ENCODE results near the gene KIAA1328. TPM values are rescaled to one million over a fixed set of nuclear protein-coding genes. Genes with fewer than 3 reads are reported as not detected.
"Not testable (repeated sequence)": the region's sequence is repeated elsewhere in the genome, so short reads cannot be mapped to it uniquely, and the experiment has no call there.

Gene KIAA1328
- total RNA-seq, 1 experiment from 2014 or later = 15.5 TPM

GRCh38 chr18:37144921-37145320 is 316.0 kb downstream of the KIAA1328 start:
- H3K9me3 ChIP-seq (ENCODE audit: low read length) = no peaks in the 10 kb centered on the region
- H3K79me2 ChIP-seq (ENCODE audit: low read length) = no peaks in the 10 kb centered on the region
- H3K4me1 ChIP-seq (ENCODE audit: low read length) = no peaks in the 10 kb centered on the region
- no peak for DNase-seq
- H2AFZ ChIP-seq (ENCODE audit: low read length) = no peak overlapping the region
- H3K36me3 ChIP-seq (ENCODE audit: insufficient read depth, low read length) = no peaks in the 10 kb centered on the region
- H3K9me2 ChIP-seq (replicated peaks; ENCODE audit: insufficient read depth, low read length) = no peaks in the 10 kb centered on the region
- no peak overlapping the region for H3K9ac ChIP-seq (ENCODE audit: low read length)
- H4K20me1 ChIP-seq (ENCODE audit: insufficient read depth, low read depth, low read length) = no peaks in the 10 kb centered on the region
- no peak overlapping the region for H3K4me3 ChIP-seq (ENCODE audit: low read length)
- no peak overlapping the region for H3K27ac ChIP-seq (ENCODE audit: low read length)
- H3K4me2 ChIP-seq (ENCODE audit: low read depth, low read length, poor library complexity, severe bottlenecking) = no peak overlapping the region
- no peaks in the 10 kb centered on the region for H3K27me3 ChIP-seq (ENCODE audit: low read length)

GRCh38 chr18:37156330-37156942 is 327.5 kb downstream of the KIAA1328 start:
- Histone ChIP-seq H3K9me3 (ENCODE audit: low read length) (no peaks in the 10 kb centered on the region), H2AFZ (ENCODE audit: low read length) (no peak overlapping the region), H3K27me3 (ENCODE audit: low read length) (no peaks in the 10 kb centered on the region), H3K36me3 (ENCODE audit: insufficient read depth, low read length) (no peaks in the 10 kb centered on the region), H3K4me1 (ENCODE audit: low read length) (no peaks in the 10 kb centered on the region), H3K9me2 (replicated peaks; ENCODE audit: insufficient read depth, low read length) (no peaks in the 10 kb centered on the region; the same call in 1 of the 2 replicates), H4K20me1 (ENCODE audit: insufficient read depth, low read depth, low read length) (no peaks in the 10 kb centered on the region), H3K9ac (ENCODE audit: low read length) (no peak overlapping the region), H3K79me2 (ENCODE audit: low read length) (no peaks in the 10 kb centered on the region), H3K4me2 (ENCODE audit: low read depth, low read length, poor library complexity, severe bottlenecking) (no peak overlapping the region), H3K27ac (ENCODE audit: low read length) (no peak overlapping the region), H3K4me3 (ENCODE audit: low read length) (no peak overlapping the region)
- no peak for DNase-seq

GRCh38 chr18:37160038-37160820 is 331.3 kb downstream of the KIAA1328 start:
- no peaks in the 10 kb centered on the region for H3K79me2 ChIP-seq (ENCODE audit: low read length)
- H3K4me1 ChIP-seq (ENCODE audit: low read length) = no peaks in the 10 kb centered on the region
- H3K4me2 ChIP-seq (ENCODE audit: low read depth, low read length, poor library complexity, severe bottlenecking) = no peak overlapping the region
- DNase-seq = no peak
- H3K9me3 ChIP-seq (ENCODE audit: low read length) = no peaks in the 10 kb centered on the region
- H3K4me3 ChIP-seq (ENCODE audit: low read length) = no peak overlapping the region
- H3K9ac ChIP-seq (ENCODE audit: low read length) = no peak overlapping the region
- no peaks in the 10 kb centered on the region for H4K20me1 ChIP-seq (ENCODE audit: insufficient read depth, low read depth, low read length)
- H2AFZ ChIP-seq (ENCODE audit: low read length) = no peak overlapping the region
- no peaks in the 10 kb centered on the region; the same call in 1 of the 2 replicates for H3K9me2 ChIP-seq (replicated peaks; ENCODE audit: insufficient read depth, low read length)
- no peak overlapping the region for H3K27ac ChIP-seq (ENCODE audit: low read length)
- no peaks in the 10 kb centered on the region for H3K27me3 ChIP-seq (ENCODE audit: low read length)
- H3K36me3 ChIP-seq (ENCODE audit: insufficient read depth, low read length) = no peaks in the 10 kb centered on the region

GRCh38 chr18:37161491-37161890 is 332.6 kb downstream of the KIAA1328 start:
- H3K27ac ChIP-seq (ENCODE audit: low read length) = no peak overlapping the region
- no peak overlapping the region for H2AFZ ChIP-seq (ENCODE audit: low read length)
- no peaks in the 10 kb centered on the region for H3K9me3 ChIP-seq (ENCODE audit: low read length)
- no peak for DNase-seq
- no peak overlapping the region for H3K4me3 ChIP-seq (ENCODE audit: low read length)
- H3K36me3 ChIP-seq (ENCODE audit: insufficient read depth, low read length) = no peaks in the 10 kb centered on the region
- H4K20me1 ChIP-seq (ENCODE audit: insufficient read depth, low read depth, low read length) = no peaks in the 10 kb centered on the region
- no peak overlapping the region for H3K9ac ChIP-seq (ENCODE audit: low read length)
- no peaks in the 10 kb centered on the region for H3K79me2 ChIP-seq (ENCODE audit: low read length)
- no peaks in the 10 kb centered on the region for H3K4me1 ChIP-seq (ENCODE audit: low read length)
- no peaks in the 10 kb centered on the region; the same call in 1 of the 2 replicates for H3K9me2 ChIP-seq (replicated peaks; ENCODE audit: insufficient read depth, low read length)
- no peak overlapping the region for H3K4me2 ChIP-seq (ENCODE audit: low read depth, low read length, poor library complexity, severe bottlenecking)
- no peaks in the 10 kb centered on the region for H3K27me3 ChIP-seq (ENCODE audit: low read length)

GRCh38 chr18:37162551-37162950 is 333.6 kb downstream of the KIAA1328 start:
- Histone ChIP-seq H2AFZ (ENCODE audit: low read length) (no peak overlapping the region), H3K9me2 (replicated peaks; ENCODE audit: insufficient read depth, low read length) (no peaks in the 10 kb centered on the region), H3K4me2 (ENCODE audit: low read depth, low read length, poor library complexity, severe bottlenecking) (no peak overlapping the region), H3K79me2 (ENCODE audit: low read length) (no peaks in the 10 kb centered on the region), H3K9me3 (ENCODE audit: low read length) (no peaks in the 10 kb centered on the region), H4K20me1 (ENCODE audit: insufficient read depth, low read depth, low read length) (no peaks in the 10 kb centered on the region), H3K27me3 (ENCODE audit: low read length) (no peaks in the 10 kb centered on the region), H3K27ac (ENCODE audit: low read length) (no peak overlapping the region), H3K4me3 (ENCODE audit: low read length) (no peak overlapping the region), H3K4me1 (ENCODE audit: low read length) (no peaks in the 10 kb centered on the region), H3K36me3 (ENCODE audit: insufficient read depth, low read length) (no peaks in the 10 kb centered on the region), H3K9ac (ENCODE audit: low read length) (no peak overlapping the region)
- no peak for DNase-seq

- Histone ChIP-seq H3K27ac (ENCODE audit: low read length) (no peak overlapping the region), H2AFZ (ENCODE audit: low read length) (no peak overlapping the region), H3K9ac (ENCODE audit: low read length) (no peak overlapping the region), H3K4me2 (ENCODE audit: low read depth, low read length, poor library complexity, severe bottlenecking) (no peak overlapping the region), H3K4me3 (ENCODE audit: low read length) (no peak overlapping the region), H3K9me3 (ENCODE audit: low read length) (no peaks in the 10 kb centered on the region), H4K20me1 (ENCODE audit: insufficient read depth, low read depth, low read length) (no peaks in the 10 kb centered on the region), H3K79me2 (ENCODE audit: low read length) (no peaks in the 10 kb centered on the region), H3K4me1 (ENCODE audit: low read length) (no peaks in the 10 kb centered on the region), H3K9me2 (replicated peaks; ENCODE audit: insufficient read depth, low read length) (no peaks in the 10 kb centered on the region), H3K36me3 (ENCODE audit: insufficient read depth, low read length) (no peaks in the 10 kb centered on the region), H3K27me3 (ENCODE audit: low read length) (no peaks in the 10 kb centered on the region)
- no peak for DNase-seq
Observed at GRCh38 chr18:37163119-37163518, 334.2 kb downstream of the KIAA1328 start.

GRCh38 chr18:37166491-37166890 is 337.6 kb downstream of the KIAA1328 start:
- Histone ChIP-seq H3K9me2 (replicated peaks; ENCODE audit: insufficient read depth, low read length) (no peaks in the 10 kb centered on the region), H3K9ac (ENCODE audit: low read length) (no peak overlapping the region), H3K79me2 (ENCODE audit: low read length) (no peaks in the 10 kb centered on the region), H3K4me2 (ENCODE audit: low read depth, low read length, poor library complexity, severe bottlenecking) (no peak overlapping the region), H4K20me1 (ENCODE audit: insufficient read depth, low read depth, low read length) (no peaks in the 10 kb centered on the region), H3K4me3 (ENCODE audit: low read length) (no peak overlapping the region), H3K27ac (ENCODE audit: low read length) (no peak overlapping the region), H3K27me3 (ENCODE audit: low read length) (no peaks in the 10 kb centered on the region), H3K9me3 (ENCODE audit: low read length) (no peaks in the 10 kb centered on the region), H3K4me1 (ENCODE audit: low read length) (no peaks in the 10 kb centered on the region), H3K36me3 (ENCODE audit: insufficient read depth, low read length) (no peaks in the 10 kb centered on the region), H2AFZ (ENCODE audit: low read length) (no peak overlapping the region)
- no peak for DNase-seq

- not testable (repeated sequence) for H3K4me2 ChIP-seq (ENCODE audit: low read depth, low read length, poor library complexity, severe bottlenecking); H3K36me3 ChIP-seq (ENCODE audit: insufficient read depth, low read length); H3K4me1 ChIP-seq (ENCODE audit: low read length)
Observed at GRCh38 chr18:37166966-37167365, 338.0 kb downstream of the KIAA1328 start.

More at GRCh38 chr18:37166966-37167365, 338.0 kb downstream of the KIAA1328 start:
- H3K9me2 ChIP-seq (replicated peaks; ENCODE audit: insufficient read depth, low read length); H3K9ac ChIP-seq (ENCODE audit: low read length); H3K4me3 ChIP-seq (ENCODE audit: low read length); H3K27me3 ChIP-seq (ENCODE audit: low read length); H2AFZ ChIP-seq (ENCODE audit: low read length); H3K27ac ChIP-seq (ENCODE audit: low read length); H3K79me2 ChIP-seq (ENCODE audit: low read length); H3K9me3 ChIP-seq (ENCODE audit: low read length); H4K20me1 ChIP-seq (ENCODE audit: insufficient read depth, low read depth, low read length); DNase-seq: not testable (repeated sequence)
